Liver (tissue), 9 donors: ENCODE measurements around the gene WNT5A. TPM values are rescaled to one million over a fixed set of nuclear protein-coding genes. Genes with fewer than 3 reads are reported as not detected.

Experiments used
- DNase-seq: peaks from one replicate; pipeline ENCODE4 v3.0.0-alpha.2; 2017; ENCODE audit warnings: low spot score
- H3K27ac ChIP-seq, 2 donors: one replicate each; pipeline ENCODE4 v1.7.0; 2013; ENCODE audit warnings: inconsistent platforms in 2 of 2, low read length in 2 of 2, control low read depth in 1 of 2, low read depth in 1 of 2, mild to moderate bottlenecking in 1 of 2
- H3K27me3 ChIP-seq, 4 donors: one replicate each; pipeline versions ENCODE4 v1.6.1 to v1.7.0; 2013; ENCODE audit warnings: low read length in 3 of 4, inconsistent platforms in 1 of 4, mild to moderate bottlenecking in 1 of 4, moderate library complexity in 1 of 4; ENCODE audit not compliant: control insufficient read depth in 4 of 4, insufficient read depth in 4 of 4
- H3K36me3 ChIP-seq, 4 donors: one replicate each; pipeline versions ENCODE4 v1.6.1 to v1.7.0; 2013; ENCODE audit warnings: low read length in 3 of 4, mild to moderate bottlenecking in 3 of 4, low read depth in 1 of 4, moderate library complexity in 1 of 4; ENCODE audit not compliant: control insufficient read depth in 4 of 4, insufficient read depth in 3 of 4
- H3K4me1 ChIP-seq, 4 donors: one replicate each; pipeline versions ENCODE4 v1.6.1 to v1.7.0; 2013; ENCODE audit warnings: low read length in 3 of 4, mild to moderate bottlenecking in 3 of 4, moderate library complexity in 1 of 4; ENCODE audit not compliant: control insufficient read depth in 4 of 4, insufficient read depth in 4 of 4
- H3K4me3 ChIP-seq, 3 donors: one replicate each; pipeline versions ENCODE4 v1.6.1 to v1.7.0; 2013; ENCODE audit warnings: low read length in 3 of 3, control low read depth in 1 of 3, low read depth in 1 of 3, mild to moderate bottlenecking in 1 of 3
- H3K9ac ChIP-seq, 2 donors: one replicate each; pipeline ENCODE4 v1.7.0; 2013; ENCODE audit warnings: low read length in 2 of 2, mild to moderate bottlenecking in 2 of 2, moderate library complexity in 2 of 2, control low read depth in 1 of 2, low read depth in 1 of 2
- H3K9me3 ChIP-seq, 4 donors: one replicate each; pipeline versions ENCODE4 v1.6.1 to v1.7.0; 2013; ENCODE audit warnings: low read length in 3 of 4; ENCODE audit not compliant: control insufficient read depth in 4 of 4
- EGR1 ChIP-seq, 2 donors: IDR thresholded peaks; 2 replicates each; pipeline ENCODE4 v1.6.1; 2016 to 2018; ENCODE audit warnings: antibody characterized with exemption in 2 of 2, low read depth in 2 of 2
- FOXA1 ChIP-seq: IDR thresholded peaks from 2 replicates; pipeline ENCODE4 v1.6.1; 2016; ENCODE audit warnings: antibody characterized with exemption
- FOXA2 ChIP-seq: IDR thresholded peaks from 2 replicates; pipeline ENCODE4 v1.6.1; 2016; ENCODE audit warnings: antibody characterized with exemption
- GABPA ChIP-seq, 2 donors: IDR thresholded peaks in 1 of 2; conservative IDR thresholded peaks in 1 of 2; 2 replicates each; pipeline ENCODE4 v1.6.1; 2016; ENCODE audit warnings: antibody characterized with exemption in 2 of 2, mild to moderate bottlenecking in 1 of 2, moderate library complexity in 1 of 2
- HNF4A ChIP-seq, 2 donors: conservative IDR thresholded peaks; 2 replicates each; pipeline ENCODE4 v1.6.1; 2016; ENCODE audit warnings: antibody characterized with exemption in 2 of 2, mild to moderate bottlenecking in 2 of 2
- HNF4G ChIP-seq: IDR thresholded peaks from 2 replicates; pipeline ENCODE4 v1.6.1; 2016; ENCODE audit warnings: antibody characterized with exemption
- JUND ChIP-seq, 2 donors: IDR thresholded peaks; 2 replicates each; pipeline ENCODE4 v1.6.1; 2016; ENCODE audit warnings: antibody characterized with exemption in 2 of 2
- NR2F2 ChIP-seq: IDR thresholded peaks from 2 replicates; pipeline ENCODE4 v1.6.1; 2016; ENCODE audit warnings: antibody characterized with exemption
- RAD21 ChIP-seq, 2 donors: IDR thresholded peaks; 2 replicates each; pipeline ENCODE4 v1.6.1; 2016; ENCODE audit warnings: antibody characterized with exemption in 2 of 2, mild to moderate bottlenecking in 2 of 2
- RXRA ChIP-seq, 2 donors: IDR thresholded peaks; 2 replicates each; pipeline ENCODE4 v1.6.1; 2017 to 2018; ENCODE audit warnings: antibody characterized with exemption in 2 of 2, mild to moderate bottlenecking in 1 of 2
- SP1 ChIP-seq: IDR thresholded peaks from 2 replicates; pipeline ENCODE4 v1.6.1; 2018; ENCODE audit warnings: antibody characterized with exemption, mild to moderate bottlenecking
- TAF1 ChIP-seq: conservative IDR thresholded peaks from 2 replicates; pipeline ENCODE4 v1.6.1; 2016; ENCODE audit warnings: antibody characterized with exemption, mild to moderate bottlenecking
- YY1 ChIP-seq: IDR thresholded peaks from 2 replicates; pipeline ENCODE4 v1.6.1; 2016; ENCODE audit warnings: antibody characterized with exemption, mild to moderate bottlenecking
- WGBS: extraction: QIAGEN DNeasy Blood & Tissue Kit; methylation state at CpG from one replicate; pipeline ENCODE4 v1.1.7; 2013; 5-methylcytosine and 5-hydroxymethylcytosine counted together
- polyA plus RNA-seq, 2 donors: library from polyadenylated mRNA; stranded (reverse) in 1 of 2; unstranded in 1 of 2; fragments of 200-250 nt in 1 of 2; fragments of >200 nt in 1 of 2; fragmentation: Nextera tagmentation in 1 of 2; extraction: Ambion mirVana in 1 of 2; gene quantifications; one replicate each; pipeline versions ENCODE4 v1.2.1 to v1.2.3, GENCODE V29; 2013 to 2015
- total RNA-seq, 2 donors: library from RNA; depleted of rRNA; stranded (reverse); fragments of >200 nt; gene quantifications; one replicate each; pipeline ENCODE4 v1.2.3, GENCODE V29; 2014
- TF ChIP-seq, protein P1 (sequence below): IDR thresholded peaks from 2 replicates; pipeline ENCODE4 v1.6.1; 2016; ENCODE audit warnings: antibody characterized with exemption, mild to moderate bottlenecking
- TF ChIP-seq, protein P2 (sequence below): IDR thresholded peaks from 2 replicates; pipeline ENCODE4 v1.6.1; 2016; ENCODE audit warnings: antibody characterized with exemption
- TF ChIP-seq, protein P3 (sequence below): IDR thresholded peaks from 2 replicates; pipeline ENCODE4 v1.6.1; 2016; ENCODE audit warnings: antibody characterized with exemption
- TF ChIP-seq, protein P4 (sequence below): fragments of 150-350 bp; IDR thresholded peaks from 2 replicates; pipeline ENCODE4 v1.5.1; 2017; ENCODE audit warnings: improper control_type of control experiment, low read depth, low read length; ENCODE audit not compliant: missing input control
- TF ChIP-seq, protein P5 (sequence below): IDR thresholded peaks from 2 replicates; pipeline ENCODE4 v1.6.1; 2016; ENCODE audit warnings: antibody characterized with exemption
- donor health status: healthy.
- donor health status: healthy.
- donor health status: healthy.
- donor health status: healthy.
- donor health status: healthy.

WNT5A gene
- total and polyA plus RNA-seq, 4 donors = 0.18 to 1.3 (median 0.66) TPM

DNA sequence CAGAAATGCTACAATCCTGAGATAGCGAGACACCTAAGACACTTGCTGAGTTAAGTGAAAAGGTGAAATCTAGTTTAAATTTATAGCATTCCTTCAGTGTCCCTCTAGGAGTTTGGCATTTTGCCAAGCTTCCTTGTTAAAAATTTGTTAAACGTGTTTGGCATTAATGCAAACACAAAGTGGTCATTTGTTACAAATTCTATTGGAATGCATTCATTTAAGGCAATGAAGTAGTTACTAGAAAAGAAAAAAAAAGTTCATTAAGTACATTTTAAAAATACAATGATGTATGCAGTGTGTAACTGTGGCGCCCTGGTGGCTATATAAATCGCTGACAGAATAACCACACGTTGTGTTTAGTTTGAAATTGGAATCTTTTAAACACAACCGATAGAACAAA lies 31.3 kb upstream of the WNT5A start:
- Histone ChIP-seq H3K9me3 (no peaks in the 10 kb centered on the region), H3K36me3 (no peaks in the 10 kb centered on the region), H3K27me3 (no peaks in the 10 kb centered on the region), H3K4me1 (peaks cover 0 to 24% (median 17%) of the 10 kb centered on the region in 4 donors), H3K4me3 (no peak overlapping the region), H3K27ac (no peak overlapping the region), H3K9ac (no peak overlapping the region)
- DNase-seq = no peak
- no peak for TF ChIP-seq JUND (IDR thresholded peaks at IDR 0.05)
- TF ChIP-seq SP1 = no peak
- no peak for TF ChIP-seq HNF4A (conservative IDR thresholded peaks at IDR 0.05)
- 80% methylated on average over 6 of the region's 6 CpGs for WGBS

DNA sequence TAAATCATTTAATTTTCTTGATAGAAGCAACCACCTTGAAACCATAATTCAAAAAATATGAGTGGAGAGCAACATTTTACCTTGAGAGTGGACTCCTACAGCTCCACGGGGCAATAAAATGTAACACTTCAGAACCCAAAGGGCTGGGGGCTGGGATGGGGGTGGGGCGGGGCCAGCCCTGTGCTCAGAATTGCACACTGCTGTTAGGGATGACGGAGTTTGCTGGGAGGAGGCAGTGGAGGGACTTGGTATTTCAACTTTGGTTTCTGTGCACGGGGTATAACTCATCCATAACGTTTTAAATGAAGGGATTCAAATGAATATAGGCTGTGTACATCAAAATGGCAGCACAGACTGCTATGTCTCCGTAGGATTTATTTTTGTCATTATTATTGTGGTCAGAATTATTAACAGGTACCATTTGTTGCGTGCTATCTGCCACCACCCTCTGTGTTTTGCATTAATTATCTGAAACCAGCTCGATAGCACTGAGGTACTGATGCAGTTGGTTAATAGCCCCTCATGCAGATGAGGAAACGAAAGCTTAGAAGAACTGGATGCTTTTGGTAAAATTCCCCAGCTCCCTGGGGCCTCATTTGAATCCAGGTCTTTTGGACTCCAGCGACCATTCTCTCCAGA lies 29.4 kb upstream of the WNT5A start:
- WGBS = 86% methylated on average over 10 of the region's 10 CpGs
- H3K9me3 ChIP-seq = no peaks in the 10 kb centered on the region
- H3K27ac ChIP-seq = no peak overlapping the region
- no peaks in the 10 kb centered on the region for H3K36me3 ChIP-seq
- no peak for DNase-seq
- no peak overlapping the region for H3K4me3 ChIP-seq
- TF ChIP-seq, protein P1, sequence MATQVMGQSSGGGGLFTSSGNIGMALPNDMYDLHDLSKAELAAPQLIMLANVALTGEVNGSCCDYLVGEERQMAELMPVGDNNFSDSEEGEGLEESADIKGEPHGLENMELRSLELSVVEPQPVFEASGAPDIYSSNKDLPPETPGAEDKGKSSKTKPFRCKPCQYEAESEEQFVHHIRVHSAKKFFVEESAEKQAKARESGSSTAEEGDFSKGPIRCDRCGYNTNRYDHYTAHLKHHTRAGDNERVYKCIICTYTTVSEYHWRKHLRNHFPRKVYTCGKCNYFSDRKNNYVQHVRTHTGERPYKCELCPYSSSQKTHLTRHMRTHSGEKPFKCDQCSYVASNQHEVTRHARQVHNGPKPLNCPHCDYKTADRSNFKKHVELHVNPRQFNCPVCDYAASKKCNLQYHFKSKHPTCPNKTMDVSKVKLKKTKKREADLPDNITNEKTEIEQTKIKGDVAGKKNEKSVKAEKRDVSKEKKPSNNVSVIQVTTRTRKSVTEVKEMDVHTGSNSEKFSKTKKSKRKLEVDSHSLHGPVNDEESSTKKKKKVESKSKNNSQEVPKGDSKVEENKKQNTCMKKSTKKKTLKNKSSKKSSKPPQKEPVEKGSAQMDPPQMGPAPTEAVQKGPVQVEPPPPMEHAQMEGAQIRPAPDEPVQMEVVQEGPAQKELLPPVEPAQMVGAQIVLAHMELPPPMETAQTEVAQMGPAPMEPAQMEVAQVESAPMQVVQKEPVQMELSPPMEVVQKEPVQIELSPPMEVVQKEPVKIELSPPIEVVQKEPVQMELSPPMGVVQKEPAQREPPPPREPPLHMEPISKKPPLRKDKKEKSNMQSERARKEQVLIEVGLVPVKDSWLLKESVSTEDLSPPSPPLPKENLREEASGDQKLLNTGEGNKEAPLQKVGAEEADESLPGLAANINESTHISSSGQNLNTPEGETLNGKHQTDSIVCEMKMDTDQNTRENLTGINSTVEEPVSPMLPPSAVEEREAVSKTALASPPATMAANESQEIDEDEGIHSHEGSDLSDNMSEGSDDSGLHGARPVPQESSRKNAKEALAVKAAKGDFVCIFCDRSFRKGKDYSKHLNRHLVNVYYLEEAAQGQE = no peak
- TF ChIP-seq FOXA2 (no peak), EGR1 (IDR thresholded peaks at IDR 0.05; ENCODE audit: low read depth in 2 of 2) (no peak), HNF4A (conservative IDR thresholded peaks at IDR 0.05) (no peak), GABPA (IDR thresholded peaks at IDR 0.05 in 1 of 2, conservative IDR thresholded peaks at IDR 0.05 in 1 of 2) (no peak), SP1 (no peak), RXRA (IDR thresholded peaks at IDR 0.05) (no peak), JUND (IDR thresholded peaks at IDR 0.05) (no peak), YY1 (no peak), RAD21 (IDR thresholded peaks at IDR 0.05) (no peak), NR2F2 (no peak), TAF1 (no peak), FOXA1 (no peak), HNF4G (no peak)
- TF ChIP-seq, protein P2, sequence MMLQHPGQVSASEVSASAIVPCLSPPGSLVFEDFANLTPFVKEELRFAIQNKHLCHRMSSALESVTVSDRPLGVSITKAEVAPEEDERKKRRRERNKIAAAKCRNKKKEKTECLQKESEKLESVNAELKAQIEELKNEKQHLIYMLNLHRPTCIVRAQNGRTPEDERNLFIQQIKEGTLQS = no peak
- TF ChIP-seq, protein P3, sequence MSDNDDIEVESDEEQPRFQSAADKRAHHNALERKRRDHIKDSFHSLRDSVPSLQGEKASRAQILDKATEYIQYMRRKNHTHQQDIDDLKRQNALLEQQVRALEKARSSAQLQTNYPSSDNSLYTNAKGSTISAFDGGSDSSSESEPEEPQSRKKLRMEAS = no peak
- TF ChIP-seq, protein P4, sequence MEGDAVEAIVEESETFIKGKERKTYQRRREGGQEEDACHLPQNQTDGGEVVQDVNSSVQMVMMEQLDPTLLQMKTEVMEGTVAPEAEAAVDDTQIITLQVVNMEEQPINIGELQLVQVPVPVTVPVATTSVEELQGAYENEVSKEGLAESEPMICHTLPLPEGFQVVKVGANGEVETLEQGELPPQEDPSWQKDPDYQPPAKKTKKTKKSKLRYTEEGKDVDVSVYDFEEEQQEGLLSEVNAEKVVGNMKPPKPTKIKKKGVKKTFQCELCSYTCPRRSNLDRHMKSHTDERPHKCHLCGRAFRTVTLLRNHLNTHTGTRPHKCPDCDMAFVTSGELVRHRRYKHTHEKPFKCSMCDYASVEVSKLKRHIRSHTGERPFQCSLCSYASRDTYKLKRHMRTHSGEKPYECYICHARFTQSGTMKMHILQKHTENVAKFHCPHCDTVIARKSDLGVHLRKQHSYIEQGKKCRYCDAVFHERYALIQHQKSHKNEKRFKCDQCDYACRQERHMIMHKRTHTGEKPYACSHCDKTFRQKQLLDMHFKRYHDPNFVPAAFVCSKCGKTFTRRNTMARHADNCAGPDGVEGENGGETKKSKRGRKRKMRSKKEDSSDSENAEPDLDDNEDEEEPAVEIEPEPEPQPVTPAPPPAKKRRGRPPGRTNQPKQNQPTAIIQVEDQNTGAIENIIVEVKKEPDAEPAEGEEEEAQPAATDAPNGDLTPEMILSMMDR = no peak
- TF ChIP-seq, protein P5, sequence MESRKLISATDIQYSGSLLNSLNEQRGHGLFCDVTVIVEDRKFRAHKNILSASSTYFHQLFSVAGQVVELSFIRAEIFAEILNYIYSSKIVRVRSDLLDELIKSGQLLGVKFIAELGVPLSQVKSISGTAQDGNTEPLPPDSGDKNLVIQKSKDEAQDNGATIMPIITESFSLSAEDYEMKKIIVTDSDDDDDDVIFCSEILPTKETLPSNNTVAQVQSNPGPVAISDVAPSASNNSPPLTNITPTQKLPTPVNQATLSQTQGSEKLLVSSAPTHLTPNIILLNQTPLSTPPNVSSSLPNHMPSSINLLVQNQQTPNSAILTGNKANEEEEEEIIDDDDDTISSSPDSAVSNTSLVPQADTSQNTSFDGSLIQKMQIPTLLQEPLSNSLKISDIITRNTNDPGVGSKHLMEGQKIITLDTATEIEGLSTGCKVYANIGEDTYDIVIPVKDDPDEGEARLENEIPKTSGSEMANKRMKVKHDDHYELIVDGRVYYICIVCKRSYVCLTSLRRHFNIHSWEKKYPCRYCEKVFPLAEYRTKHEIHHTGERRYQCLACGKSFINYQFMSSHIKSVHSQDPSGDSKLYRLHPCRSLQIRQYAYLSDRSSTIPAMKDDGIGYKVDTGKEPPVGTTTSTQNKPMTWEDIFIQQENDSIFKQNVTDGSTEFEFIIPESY = no peak
- H3K4me1 ChIP-seq = peaks cover 0 to 7% (median 6%) of the 10 kb centered on the region in 4 donors
- no peaks in the 10 kb centered on the region for H3K27me3 ChIP-seq
- no peak overlapping the region for H3K9ac ChIP-seq
